Measurements from ENCODE around the gene AGK. TPM values are rescaled to one million over a fixed set of nuclear protein-coding genes. Genes with fewer than 3 reads are reported as not detected.

AGK gene, protein sequence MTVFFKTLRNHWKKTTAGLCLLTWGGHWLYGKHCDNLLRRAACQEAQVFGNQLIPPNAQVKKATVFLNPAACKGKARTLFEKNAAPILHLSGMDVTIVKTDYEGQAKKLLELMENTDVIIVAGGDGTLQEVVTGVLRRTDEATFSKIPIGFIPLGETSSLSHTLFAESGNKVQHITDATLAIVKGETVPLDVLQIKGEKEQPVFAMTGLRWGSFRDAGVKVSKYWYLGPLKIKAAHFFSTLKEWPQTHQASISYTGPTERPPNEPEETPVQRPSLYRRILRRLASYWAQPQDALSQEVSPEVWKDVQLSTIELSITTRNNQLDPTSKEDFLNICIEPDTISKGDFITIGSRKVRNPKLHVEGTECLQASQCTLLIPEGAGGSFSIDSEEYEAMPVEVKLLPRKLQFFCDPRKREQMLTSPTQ
- 24.0 and 31.1 TPM in 2 replicates for total RNA-seq (2014; rRNA removed; shearing (Covaris generic); ENCODE audit: low replicate concordance)

DNA sequence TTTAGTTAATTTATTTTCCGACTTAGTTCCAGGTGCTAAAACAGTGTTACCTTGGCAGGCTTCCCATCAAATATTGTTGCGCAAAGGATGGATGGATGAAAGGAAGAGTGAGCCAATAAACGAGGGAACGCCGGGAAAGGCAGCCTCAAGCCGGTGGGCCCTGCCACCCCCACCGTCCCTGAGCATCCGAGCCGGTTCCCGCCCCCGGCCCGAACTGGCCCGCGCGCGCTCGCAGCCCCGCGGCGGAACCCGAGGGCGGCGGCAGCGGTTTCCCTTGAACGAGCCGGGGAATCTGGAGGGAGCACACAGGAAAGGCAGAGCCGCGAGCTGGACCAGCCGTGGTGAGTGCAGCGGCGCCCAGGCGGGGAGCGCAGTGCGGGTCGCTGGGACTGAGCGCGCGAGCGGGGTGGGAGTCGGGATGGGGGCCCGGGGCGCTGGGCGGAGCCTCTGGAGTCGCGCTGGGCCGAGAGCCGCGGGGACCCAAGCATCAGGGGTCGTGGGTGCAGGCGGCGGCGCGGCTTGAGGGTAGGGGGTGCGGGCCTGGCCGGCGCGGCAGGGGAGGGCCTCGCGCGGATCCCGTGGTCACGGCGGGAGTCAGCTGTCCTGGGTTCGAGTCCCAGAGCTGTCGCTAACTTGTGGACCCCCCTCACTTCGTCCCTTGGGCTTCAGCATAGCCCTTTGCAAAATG, at the start of gene AGK:
Gene AGK (plus strand): TSS at position 317 of the 688 bp plus-strand sequence. CDS start 4,057 bp downstream, outside the sequence.
- peak; percentile 50 for DNase-seq (ENCODE audit: low read depth)
- in situ Hi-C loops (cut with HindIII; ENCODE audit: low pct_unique_long_range_greater_than_20kb, low sequenced_read_pairs), result no loop called here

DNA sequence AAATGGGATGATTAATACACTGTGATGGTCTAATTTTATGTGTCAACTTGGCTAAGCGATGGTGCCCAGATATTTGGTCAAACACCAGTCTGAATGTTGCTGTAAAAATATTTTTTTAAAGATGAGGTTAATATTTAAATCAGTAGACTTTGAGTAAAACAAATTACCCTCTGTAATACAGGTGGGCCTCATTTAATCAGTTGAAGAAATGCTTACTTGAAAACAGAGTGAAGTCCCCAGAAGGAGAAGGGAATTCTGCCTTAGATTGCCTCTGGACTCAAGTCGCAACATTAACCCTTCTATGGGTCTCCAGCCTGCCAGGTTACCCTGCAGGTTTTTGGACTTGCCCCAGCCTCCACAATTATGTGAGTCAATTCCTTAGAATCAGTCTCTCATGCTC, 49.8 kb upstream of the AGK start:
- in situ Hi-C loops (cut with HindIII; ENCODE audit: low pct_unique_long_range_greater_than_20kb, low sequenced_read_pairs), result no loop called here
- no peak for DNase-seq (ENCODE audit: low read depth)

DNA sequence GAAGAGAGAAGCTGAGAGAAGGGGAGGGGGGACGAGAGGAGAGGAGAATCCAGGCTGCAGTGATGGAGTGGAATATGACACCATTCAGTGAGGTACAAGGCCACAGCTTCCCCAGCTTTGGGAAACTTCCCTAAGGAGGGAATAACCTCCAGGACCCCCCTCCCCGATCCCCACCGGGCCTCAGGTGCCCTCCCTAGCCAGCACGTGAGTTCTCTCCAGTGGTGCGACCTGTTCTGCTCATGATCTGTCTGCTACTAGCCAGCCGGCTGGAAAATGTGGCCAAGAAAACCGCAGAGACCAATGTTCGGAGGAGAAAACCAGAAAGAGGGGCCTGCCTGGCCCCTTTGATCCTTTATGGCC, 39.9 kb upstream of the AGK start:
- in situ Hi-C loops (cut with HindIII; ENCODE audit: low pct_unique_long_range_greater_than_20kb, low sequenced_read_pairs), result no loop called here
- DNase-seq (ENCODE audit: low read depth), result no peak

DNA sequence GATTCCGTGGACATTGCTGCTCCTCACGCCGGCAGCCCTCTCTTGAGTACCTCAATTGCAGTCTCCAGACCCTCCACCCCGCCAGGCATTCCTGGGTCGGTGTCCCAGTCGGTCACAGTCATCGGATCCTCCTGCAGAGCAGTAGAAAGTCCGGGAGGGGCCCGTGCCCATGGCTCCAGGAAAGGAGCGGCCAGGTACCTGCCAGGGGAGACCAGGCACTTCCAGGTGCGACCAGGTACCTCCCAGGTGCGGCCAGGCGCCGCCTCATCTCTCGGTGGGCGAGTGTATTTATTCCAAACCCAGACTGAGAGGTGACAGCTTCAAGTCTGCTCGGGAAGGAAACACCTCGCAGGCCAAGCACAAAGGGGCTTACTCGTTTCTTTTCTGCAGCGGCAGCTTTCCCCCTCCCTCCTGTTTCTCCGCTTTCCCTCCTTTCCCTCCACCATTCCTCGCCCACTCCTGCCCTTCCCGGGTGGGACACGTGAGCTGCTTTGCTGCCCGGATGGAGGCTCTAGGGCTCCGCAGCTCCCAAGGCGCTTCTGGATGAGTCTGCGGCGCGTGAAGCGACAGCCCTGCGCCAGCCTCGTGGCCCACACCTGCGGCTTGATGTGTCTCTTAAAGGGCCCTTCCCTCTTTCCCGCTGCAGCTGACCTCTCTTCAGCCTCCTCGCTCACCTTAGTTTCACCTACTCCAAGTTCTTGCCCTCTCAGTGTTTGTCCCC, 39.4 kb upstream of the AGK start:
- DNase-seq (ENCODE audit: low read depth), result no peak
- in situ Hi-C loops (cut with HindIII; ENCODE audit: low pct_unique_long_range_greater_than_20kb, low sequenced_read_pairs), result no loop called here

DNA sequence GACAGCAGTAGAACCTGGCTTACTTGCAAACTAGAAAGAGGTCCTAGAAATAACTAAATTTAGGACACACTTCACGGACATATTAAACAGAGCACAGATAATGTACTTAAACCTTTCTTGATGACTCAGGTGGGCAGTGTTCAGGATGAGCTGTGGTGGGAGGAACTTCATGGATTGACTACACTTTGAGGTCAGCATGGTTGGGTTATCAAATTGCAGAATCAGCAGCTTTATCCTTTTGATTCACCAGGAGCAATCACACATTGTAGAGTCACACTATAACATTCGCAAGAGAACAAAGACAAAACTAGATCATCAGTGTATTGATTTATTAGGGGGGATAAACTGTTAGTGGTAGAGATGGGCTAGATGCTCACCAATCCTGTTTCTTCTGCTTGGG, 38.6 kb upstream of the AGK start:
- in situ Hi-C loops (cut with HindIII; ENCODE audit: low pct_unique_long_range_greater_than_20kb, low sequenced_read_pairs), result no loop called here

DNA sequence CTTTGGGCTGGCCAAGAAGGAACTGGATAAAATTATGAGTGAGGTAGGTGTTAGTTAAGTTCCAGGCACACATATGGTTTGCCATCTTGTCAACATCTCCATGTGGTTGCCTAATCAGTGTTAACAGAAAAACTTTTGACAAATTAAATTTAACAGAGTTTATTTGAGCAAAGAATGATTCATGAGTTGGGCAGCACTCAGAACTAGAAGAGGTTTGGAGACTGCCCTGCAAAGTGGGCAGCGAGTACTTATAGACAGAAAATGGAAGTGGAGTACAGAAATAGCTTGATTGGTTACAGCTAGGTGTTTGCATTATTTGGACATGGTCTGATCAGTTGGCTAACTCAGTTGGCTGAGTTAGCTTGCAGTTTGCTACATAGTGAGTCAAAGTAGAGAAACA, 37.5 kb upstream of the AGK start:
- no peak for DNase-seq (ENCODE audit: low read depth)
- in situ Hi-C loops (cut with HindIII; ENCODE audit: low pct_unique_long_range_greater_than_20kb, low sequenced_read_pairs), result no loop called here

More for the DNA sequence above, 38.6 kb upstream of the AGK start:
- no peak for DNase-seq (ENCODE audit: low read depth)

DNA sequence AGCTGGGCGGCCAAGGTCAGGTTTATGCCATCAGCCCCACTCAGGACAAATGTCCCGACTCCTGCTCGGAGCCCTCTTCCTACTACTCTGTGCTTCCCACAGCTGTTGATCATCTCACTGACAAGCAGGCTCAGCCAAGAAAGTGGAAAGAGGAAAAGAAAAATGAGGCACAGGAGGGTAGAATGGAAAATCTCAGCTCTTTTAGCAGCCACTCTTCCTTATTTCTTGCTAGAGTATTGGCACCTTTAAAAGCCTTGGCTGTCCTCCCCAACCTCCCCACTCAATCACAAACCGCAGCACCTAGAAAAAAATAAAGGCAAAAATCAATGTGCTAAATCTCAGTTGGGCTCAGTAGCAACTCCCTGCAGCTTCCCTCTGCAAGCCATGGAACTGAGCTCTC, 35.3 kb upstream of the AGK start:
- in situ Hi-C loops (cut with HindIII; ENCODE audit: low pct_unique_long_range_greater_than_20kb, low sequenced_read_pairs), result no loop called here
- no peak for DNase-seq (ENCODE audit: low read depth)

DNA sequence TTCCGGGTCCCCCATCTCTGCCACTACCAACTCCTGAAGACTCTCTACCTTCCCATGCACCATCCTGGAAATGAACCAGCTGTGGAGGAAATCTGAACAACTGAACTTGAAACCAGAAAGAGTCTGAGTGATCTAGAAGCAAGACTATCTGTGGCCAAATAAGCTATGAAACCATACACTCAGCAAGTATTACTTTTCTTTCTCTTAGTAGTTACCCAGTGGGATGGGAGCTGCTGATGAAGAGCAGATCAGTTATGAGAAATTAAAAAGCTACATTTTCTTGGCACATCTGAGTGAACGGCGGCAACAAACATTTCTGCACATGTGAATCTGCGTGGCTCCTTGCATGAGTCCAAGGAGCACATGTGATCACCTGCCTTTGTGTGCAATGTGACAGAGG, 31.6 kb upstream of the AGK start:
- in situ Hi-C loops (cut with HindIII; ENCODE audit: low pct_unique_long_range_greater_than_20kb, low sequenced_read_pairs), result no loop called here
- no peak for DNase-seq (ENCODE audit: low read depth)

DNA sequence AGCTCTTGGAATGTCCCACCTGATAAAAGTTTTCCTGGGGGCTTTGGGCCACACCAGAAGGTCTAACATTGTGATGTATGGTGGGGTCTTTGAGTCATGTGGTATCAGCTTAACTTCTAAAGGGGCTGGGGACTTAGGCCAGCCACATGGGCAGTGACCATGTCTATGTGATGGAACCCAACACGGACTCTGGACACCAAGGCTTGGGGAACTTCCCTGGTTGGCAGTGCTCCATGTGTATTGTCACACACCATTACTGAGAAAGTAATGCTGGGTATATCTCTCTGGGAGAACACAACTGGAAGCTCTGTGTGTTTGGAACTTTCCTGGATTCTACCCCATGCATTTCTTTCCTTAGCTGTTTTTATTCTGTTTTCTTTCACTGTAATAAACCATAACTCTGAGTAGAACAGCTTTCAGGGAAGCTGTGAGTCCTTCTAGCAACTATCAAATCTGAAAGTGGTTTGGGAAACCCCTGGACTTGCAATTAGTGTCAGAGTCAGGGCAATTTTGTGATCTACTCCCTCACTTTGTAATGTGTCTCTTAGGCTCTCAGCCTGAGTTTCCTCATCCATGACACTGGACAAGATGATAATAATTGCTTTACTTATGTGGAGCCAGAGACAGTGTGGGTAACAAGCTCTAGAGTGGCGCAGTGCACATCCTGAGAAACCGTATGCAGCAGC, 28.4 kb upstream of the AGK start:
- no peak for DNase-seq (ENCODE audit: low read depth)
- in situ Hi-C loops (cut with HindIII; ENCODE audit: low pct_unique_long_range_greater_than_20kb, low sequenced_read_pairs), result no loop called here

DNA sequence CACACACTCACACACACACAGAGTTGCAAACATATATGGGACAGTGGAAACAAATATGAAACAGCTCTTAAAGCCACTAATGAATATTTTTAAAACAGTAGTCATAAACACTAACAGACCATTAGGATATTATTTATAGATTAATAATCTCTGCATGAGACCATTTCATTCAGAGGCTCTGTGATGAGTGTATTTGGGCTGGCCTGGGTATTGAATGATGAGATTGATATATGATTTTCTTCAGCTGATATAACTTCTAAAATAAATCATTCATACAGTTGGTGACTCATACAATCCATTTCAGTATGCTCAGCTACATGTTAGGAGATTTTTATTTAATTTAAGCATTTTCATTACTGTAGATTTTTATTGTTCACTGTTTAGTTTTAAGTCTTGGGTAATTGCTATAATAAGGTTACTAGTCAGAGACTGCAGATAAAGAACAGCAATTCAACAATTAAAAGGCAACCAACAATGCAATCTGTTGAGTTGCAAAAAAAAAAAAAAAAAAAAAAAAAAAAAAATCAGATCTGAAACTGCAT, 25.2 kb upstream of the AGK start:
- no peak for DNase-seq (ENCODE audit: low read depth)
- in situ Hi-C loops (cut with HindIII; ENCODE audit: low pct_unique_long_range_greater_than_20kb, low sequenced_read_pairs), result no loop called here

DNA sequence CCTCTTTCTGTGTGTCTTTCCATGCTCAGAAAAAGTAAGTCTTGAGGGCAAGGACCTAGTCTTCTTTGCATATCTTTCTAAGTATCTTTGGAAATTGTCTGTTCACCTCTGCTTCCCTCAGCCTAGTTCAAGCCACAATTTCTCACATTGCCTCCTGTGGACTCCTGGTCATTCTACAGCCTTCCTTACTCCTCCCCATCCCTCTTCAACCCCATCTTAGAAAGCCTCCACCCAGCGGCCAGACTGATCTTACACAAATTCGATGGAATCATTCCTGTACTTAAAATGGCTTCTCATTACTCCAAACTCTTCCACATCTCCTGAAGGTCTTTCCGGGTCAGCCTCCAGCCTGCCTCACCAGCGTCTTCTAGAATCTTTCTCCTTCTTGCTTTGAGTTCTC, 24.1 kb upstream of the AGK start:
- no peak for DNase-seq (ENCODE audit: low read depth)
- in situ Hi-C loops (cut with HindIII; ENCODE audit: low pct_unique_long_range_greater_than_20kb, low sequenced_read_pairs), result no loop called here

DNA sequence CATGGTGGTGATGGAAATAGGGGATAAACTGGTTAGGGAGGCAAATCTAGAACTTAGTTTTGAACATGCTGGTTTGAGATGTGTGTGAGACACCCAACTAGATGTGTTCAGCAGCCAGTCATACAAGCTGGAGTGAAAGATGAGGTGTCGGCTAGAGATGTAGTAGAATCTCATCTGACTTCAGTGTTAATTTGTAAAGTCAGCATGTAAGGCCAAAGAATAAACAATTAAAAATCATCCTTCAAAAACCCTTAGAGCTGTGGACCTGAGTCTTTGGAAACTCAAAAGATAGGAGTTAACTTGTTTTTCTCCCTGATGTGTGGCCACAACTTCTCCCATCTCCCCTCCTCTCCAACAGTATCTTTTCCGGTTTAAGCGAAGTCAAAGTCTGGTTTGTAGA, 22.8 kb upstream of the AGK start:
- in situ Hi-C loops (cut with HindIII; ENCODE audit: low pct_unique_long_range_greater_than_20kb, low sequenced_read_pairs), result no loop called here
- no peak for DNase-seq (ENCODE audit: low read depth)

DNA sequence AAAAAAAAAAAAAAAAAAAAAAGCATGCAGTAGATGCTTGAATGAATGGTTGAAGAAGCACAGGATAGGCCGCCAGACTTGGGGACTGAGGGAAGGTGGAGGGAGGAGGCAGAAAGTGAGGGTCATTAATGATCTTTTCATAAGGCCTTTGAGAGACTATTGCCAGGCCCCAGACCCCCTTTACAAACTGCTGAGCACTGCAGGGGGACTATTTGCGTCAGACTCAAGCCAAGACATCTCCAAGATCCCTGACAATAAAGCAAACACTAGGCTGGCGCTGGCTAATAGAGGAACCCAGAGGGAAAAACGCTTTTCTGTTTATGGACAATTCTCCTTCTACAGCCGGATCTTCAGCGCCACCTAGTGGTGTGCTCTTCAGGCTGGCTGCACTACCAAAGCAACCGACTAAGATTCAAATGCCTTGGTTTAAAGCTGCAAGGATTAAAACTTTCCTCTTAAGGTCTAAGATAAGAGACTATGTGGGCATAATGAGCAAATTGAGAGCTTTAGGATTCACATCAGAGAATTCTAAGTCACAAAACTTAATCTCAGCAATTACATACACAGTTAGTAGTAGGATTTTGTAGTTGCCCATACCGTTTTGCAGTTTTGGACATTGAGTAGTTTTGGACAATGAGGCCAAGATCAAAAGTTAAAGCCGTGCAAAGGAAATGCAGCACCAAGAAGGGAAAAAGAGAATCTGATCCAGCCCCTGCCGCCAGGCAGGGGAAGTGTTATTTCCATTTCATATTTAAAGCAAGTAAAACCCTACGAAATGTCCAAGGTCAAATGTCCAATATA, 17.9 kb upstream of the AGK start:
- DNase-seq (ENCODE audit: low read depth), result peak; percentile 68
- in situ Hi-C loops (cut with HindIII; ENCODE audit: low pct_unique_long_range_greater_than_20kb, low sequenced_read_pairs), result no loop called here

DNA sequence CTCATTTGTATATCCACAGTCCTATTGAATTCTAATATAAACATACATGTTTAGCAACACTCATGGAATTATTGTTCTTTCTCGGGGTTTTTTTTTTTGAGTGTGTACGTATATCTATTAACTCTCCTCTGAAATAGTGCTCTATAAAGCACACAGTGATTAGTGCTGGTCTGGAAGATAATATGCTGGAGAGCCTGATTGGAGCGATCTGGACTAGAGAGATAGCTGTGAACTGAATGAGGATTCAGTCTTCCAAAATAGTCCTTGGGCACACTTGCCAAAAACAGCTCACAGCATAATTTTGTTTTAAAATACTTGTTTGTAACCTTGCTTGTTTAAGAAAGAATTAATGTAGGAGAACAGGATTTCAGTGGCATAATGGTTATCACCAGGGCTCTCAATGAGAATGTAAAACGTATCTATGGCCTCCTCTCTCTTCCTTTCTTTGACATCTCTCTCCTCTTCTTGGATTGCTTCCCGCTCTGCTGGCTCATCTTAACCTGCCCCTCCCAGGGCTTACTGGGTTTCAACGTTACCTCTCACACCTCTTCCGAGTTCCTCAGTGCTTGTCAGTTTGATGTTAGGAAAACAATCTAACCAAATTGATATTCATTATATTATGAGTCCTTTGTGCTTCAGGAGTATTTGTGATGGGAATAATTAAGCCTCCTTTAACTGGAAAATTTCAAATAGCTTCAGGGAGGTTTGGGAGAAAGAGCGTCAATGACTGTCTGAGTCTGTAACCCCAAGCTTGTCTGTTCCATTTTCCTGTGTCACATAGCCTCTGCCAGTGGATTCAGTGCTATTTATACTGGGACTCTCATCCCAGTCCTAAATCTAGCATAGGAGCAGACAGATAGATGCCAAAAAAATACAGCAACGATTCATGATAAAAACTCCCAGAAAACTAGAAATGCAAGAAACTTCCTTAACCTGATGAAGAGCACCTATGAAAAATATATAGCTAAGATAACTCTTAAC, 16.2 kb upstream of the AGK start:
- in situ Hi-C loops (cut with HindIII; ENCODE audit: low pct_unique_long_range_greater_than_20kb, low sequenced_read_pairs), result no loop called here
- DNase-seq (ENCODE audit: low read depth), result no peak

DNA sequence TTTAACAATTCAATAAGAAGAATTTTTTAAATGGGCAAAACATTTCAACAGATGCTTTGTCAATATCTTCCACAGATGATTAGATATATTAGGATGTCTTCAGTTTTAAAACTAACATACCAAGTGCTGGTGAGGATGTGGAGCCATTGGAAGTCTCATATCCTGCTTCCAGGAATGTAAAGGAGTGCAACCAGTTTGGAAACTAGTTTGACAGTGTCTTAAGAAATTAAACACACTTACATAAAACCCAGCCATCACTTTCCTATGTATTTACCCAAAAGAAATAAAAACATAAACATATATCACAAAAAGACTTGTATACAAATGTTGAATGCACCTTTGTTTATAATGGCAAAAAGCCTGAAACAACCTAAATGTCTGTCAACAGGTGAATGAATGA, 13.3 kb upstream of the AGK start:
- no peak for DNase-seq (ENCODE audit: low read depth)
- in situ Hi-C loops (cut with HindIII; ENCODE audit: low pct_unique_long_range_greater_than_20kb, low sequenced_read_pairs), result no loop called here

DNA sequence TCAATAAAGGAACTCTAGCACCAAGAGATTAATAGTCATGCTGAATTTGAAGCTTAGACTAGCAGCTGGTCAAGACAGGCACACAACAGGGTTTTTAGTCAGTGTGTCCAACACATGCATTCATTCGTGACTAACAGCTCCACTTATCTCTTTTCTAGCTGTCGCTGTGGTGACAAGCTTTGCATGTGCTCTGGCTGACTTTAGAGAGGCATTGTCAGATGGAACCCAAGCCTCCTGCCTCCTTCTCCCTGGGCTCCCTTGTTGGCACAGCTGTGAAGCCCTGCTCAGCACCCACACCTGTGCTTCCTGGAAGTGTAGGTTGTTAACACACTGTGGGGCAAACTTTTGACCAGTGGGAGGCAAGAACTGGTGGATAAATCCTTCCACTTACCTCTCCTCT, 9.8 kb upstream of the AGK start:
- DNase-seq (ENCODE audit: low read depth), result no peak
- in situ Hi-C loops (cut with HindIII; ENCODE audit: low pct_unique_long_range_greater_than_20kb, low sequenced_read_pairs), result no loop called here

DNA sequence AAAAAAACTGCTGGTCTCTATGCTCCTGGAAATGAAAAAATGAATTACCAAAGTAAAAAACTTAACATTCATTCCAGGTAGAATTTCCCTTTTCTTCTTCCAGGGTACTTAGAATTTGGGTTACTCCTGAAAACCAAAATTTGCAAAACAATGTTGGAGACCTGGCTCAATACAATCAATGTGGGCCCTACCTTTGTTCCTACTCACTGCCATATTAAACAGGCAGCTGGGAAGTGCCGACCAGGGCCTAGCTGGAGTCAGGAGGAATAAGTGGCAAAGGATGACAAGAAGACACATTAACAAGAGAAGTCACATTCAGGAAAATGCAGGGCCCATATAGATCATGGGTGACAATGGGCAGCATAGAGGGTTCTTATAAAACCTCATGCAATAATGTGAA, 6.4 kb upstream of the AGK start:
- in situ Hi-C loops (cut with HindIII; ENCODE audit: low pct_unique_long_range_greater_than_20kb, low sequenced_read_pairs), result no loop called here
- DNase-seq (ENCODE audit: low read depth), result no peak

All from Caki2 (cell line).